ENCODE measurements around the gene SH3GL1. TPM values are rescaled to one million over a fixed set of nuclear protein-coding genes. Genes with fewer than 3 reads are reported as not detected.

The SH3GL1 gene
- total RNA-seq, 1 experiment from 2014 or later: 108 TPM

DNA sequence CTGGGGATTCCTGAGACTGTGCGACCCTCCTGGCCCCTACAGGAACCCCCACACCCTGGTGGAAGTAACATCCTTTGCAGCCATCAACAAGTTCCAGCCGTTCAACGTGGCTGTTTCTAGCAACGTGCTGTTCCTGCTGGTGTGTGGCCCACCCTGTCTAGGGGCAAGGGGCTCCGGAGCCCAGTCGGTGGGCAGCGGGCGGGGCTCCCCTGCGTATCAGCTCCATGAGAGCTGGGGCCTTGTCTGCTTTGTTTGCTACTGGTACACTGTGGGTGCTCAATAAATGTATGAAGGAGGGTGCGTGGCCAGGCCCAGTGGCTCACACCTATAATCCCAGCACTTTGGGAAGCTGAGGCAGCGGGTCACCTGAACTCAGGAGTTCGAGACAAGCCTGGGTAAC lies 46.1 kb downstream of the SH3GL1 start:
- no peaks in the 10 kb centered on the region for H3K4me1 ChIP-seq (ENCODE audit: insufficient read depth, low read length, poor library complexity, severe bottlenecking)
- no peak overlapping the region for H3K27ac ChIP-seq (ENCODE audit: low read depth, low read length, poor library complexity, severe bottlenecking)
- CTCF ChIA-PET: no interaction called here
- no peak overlapping the region for H3K4me3 ChIP-seq (ENCODE audit: low read depth, low read length, poor library complexity, severe bottlenecking)
- intact Hi-C loops (cut with micrococcal nuclease; ENCODE audit: unreplicated experiment): no loop called here
- H3K27me3 ChIP-seq (replicated peaks; ENCODE audit: insufficient read depth, low read depth, low read length, poor library complexity): no peaks in the 10 kb centered on the region
- POLR2A ChIA-PET (ENCODE audit: low non-redundant PET): no interaction called here
- BruUV-seq (replicated peaks): no TSS peak
- no peaks in the 10 kb centered on the region for H3K9me3 ChIP-seq (ENCODE audit: low read depth, low read length, poor library complexity, severe bottlenecking)
- no peak for DNase-seq (ENCODE audit: low spot score)
- H3K36me3 ChIP-seq (ENCODE audit: insufficient read depth, low read length, poor library complexity, severe bottlenecking): peaks cover 12% of the 10 kb centered on the region
- TF ChIP-seq, protein P1, sequence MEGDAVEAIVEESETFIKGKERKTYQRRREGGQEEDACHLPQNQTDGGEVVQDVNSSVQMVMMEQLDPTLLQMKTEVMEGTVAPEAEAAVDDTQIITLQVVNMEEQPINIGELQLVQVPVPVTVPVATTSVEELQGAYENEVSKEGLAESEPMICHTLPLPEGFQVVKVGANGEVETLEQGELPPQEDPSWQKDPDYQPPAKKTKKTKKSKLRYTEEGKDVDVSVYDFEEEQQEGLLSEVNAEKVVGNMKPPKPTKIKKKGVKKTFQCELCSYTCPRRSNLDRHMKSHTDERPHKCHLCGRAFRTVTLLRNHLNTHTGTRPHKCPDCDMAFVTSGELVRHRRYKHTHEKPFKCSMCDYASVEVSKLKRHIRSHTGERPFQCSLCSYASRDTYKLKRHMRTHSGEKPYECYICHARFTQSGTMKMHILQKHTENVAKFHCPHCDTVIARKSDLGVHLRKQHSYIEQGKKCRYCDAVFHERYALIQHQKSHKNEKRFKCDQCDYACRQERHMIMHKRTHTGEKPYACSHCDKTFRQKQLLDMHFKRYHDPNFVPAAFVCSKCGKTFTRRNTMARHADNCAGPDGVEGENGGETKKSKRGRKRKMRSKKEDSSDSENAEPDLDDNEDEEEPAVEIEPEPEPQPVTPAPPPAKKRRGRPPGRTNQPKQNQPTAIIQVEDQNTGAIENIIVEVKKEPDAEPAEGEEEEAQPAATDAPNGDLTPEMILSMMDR (conservative IDR thresholded peaks at IDR 0.05; ENCODE audit: low read depth, low read length): no peak
- TF ChIP-seq EZH2 (IDR thresholded peaks at IDR 0.05; ENCODE audit: borderline replicate concordance, low read depth, low read length, poor library complexity, severe bottlenecking): no peak

- no peaks in the 10 kb centered on the region for H3K27me3 ChIP-seq (replicated peaks; ENCODE audit: insufficient read depth, low read depth, low read length, poor library complexity)
- no TSS peak for BruUV-seq (replicated peaks)
- intact Hi-C loops (cut with micrococcal nuclease; ENCODE audit: unreplicated experiment): loop anchor here (1.0 kb wide), 1 partner anchor 85 kb away; no protein-coding TSS in a partner anchor
- peak; percentile 76 for DNase-seq (ENCODE audit: low spot score)
- no peaks in the 10 kb centered on the region for H3K9me3 ChIP-seq (ENCODE audit: low read depth, low read length, poor library complexity, severe bottlenecking)
- TF ChIP-seq, protein P1 (conservative IDR thresholded peaks at IDR 0.05; ENCODE audit: low read depth, low read length): peak; percentile 83
- no peak for TF ChIP-seq EZH2 (IDR thresholded peaks at IDR 0.05; ENCODE audit: borderline replicate concordance, low read depth, low read length, poor library complexity, severe bottlenecking)
- ChIA-PET POLR2A (ENCODE audit: low non-redundant PET) (no interaction called here), CTCF (interaction anchor here (0.5 to 1.7 kb wide), 19 partner anchors 9 to 1670 kb away, joined by 3 to 21 read pairs (median 5); partner anchors contain the start of genes MPND and YJU2)
- H3K36me3 ChIP-seq (ENCODE audit: insufficient read depth, low read length, poor library complexity, severe bottlenecking): peaks cover 6% of the 10 kb centered on the region
- no peak overlapping the region for H3K27ac ChIP-seq (ENCODE audit: low read depth, low read length, poor library complexity, severe bottlenecking)
- no peak overlapping the region for H3K4me3 ChIP-seq (ENCODE audit: low read depth, low read length, poor library complexity, severe bottlenecking)
- no peaks in the 10 kb centered on the region for H3K4me1 ChIP-seq (ENCODE audit: insufficient read depth, low read length, poor library complexity, severe bottlenecking)
Measured at GRCh38 chr19:4352701-4353121, 47.6 kb downstream of the SH3GL1 start.

DNA sequence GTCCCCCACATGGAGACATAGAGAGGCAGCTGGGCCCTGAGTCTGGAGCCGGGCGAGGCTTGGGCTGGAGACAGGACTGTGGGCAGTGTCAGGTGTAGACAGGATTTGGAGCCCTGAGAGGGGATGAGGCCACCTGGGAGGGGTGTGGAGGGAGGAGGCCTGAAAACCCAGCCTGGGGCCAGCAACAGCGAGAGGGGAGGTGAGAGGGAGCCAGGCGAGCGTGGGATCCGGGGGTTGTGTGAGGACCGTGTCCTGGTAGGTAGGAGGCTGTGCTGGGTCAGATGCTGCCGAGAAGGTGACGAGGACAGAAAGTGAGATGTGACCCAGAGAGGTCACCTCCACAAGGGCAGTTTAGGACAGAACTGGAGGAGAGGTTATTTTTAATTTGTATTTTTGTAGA lies 49.6 kb downstream of the SH3GL1 start:
- intact Hi-C loops (cut with micrococcal nuclease; ENCODE audit: unreplicated experiment): no loop called here
- no TSS peak for BruUV-seq (replicated peaks)
- POLR2A ChIA-PET (ENCODE audit: low non-redundant PET): no interaction called here

More for the DNA sequence above, 49.6 kb downstream of the SH3GL1 start:
- CTCF ChIA-PET: no interaction called here
- H3K4me3 ChIP-seq (ENCODE audit: low read depth, low read length, poor library complexity, severe bottlenecking): no peak overlapping the region
- H3K27me3 ChIP-seq (replicated peaks; ENCODE audit: insufficient read depth, low read depth, low read length, poor library complexity): no peaks in the 10 kb centered on the region
- H3K4me1 ChIP-seq (ENCODE audit: insufficient read depth, low read length, poor library complexity, severe bottlenecking): no peaks in the 10 kb centered on the region
- TF ChIP-seq, protein P1 (conservative IDR thresholded peaks at IDR 0.05; ENCODE audit: low read depth, low read length): no peak
- no peak for TF ChIP-seq EZH2 (IDR thresholded peaks at IDR 0.05; ENCODE audit: borderline replicate concordance, low read depth, low read length, poor library complexity, severe bottlenecking)
- H3K36me3 ChIP-seq (ENCODE audit: insufficient read depth, low read length, poor library complexity, severe bottlenecking): no peaks in the 10 kb centered on the region
- DNase-seq (ENCODE audit: low spot score): no peak
- H3K27ac ChIP-seq (ENCODE audit: low read depth, low read length, poor library complexity, severe bottlenecking): no peak overlapping the region
- no peaks in the 10 kb centered on the region for H3K9me3 ChIP-seq (ENCODE audit: low read depth, low read length, poor library complexity, severe bottlenecking)
